Mucosa of rectum (tissue), 2 donors: ENCODE results near the gene NPEPPS.
"Not testable (repeated sequence)": the region's sequence is repeated elsewhere in the genome, so short reads cannot be mapped to it uniquely, and the experiment has no call there.

Experiments
- H3K27ac ChIP-seq, 2 donors: one replicate each; pipeline ENCODE4 v1.7.0; 2013; ENCODE audit warnings: inconsistent platforms in 2 of 2, low read depth in 2 of 2, low read length in 2 of 2
- H3K27me3 ChIP-seq, 2 donors: one replicate each; pipeline ENCODE4 v1.7.0; 2013; ENCODE audit warnings: low read length in 2 of 2; ENCODE audit not compliant: control insufficient read depth in 2 of 2, insufficient read depth in 2 of 2
- H3K36me3 ChIP-seq, 2 donors: one replicate each; pipeline ENCODE4 v1.7.0; 2013; ENCODE audit warnings: low read length in 2 of 2; ENCODE audit not compliant: control insufficient read depth in 2 of 2, insufficient read depth in 2 of 2
- H3K4me1 ChIP-seq, 2 donors: one replicate each; pipeline ENCODE4 v1.7.0; 2013; ENCODE audit warnings: low read length in 2 of 2, mild to moderate bottlenecking in 1 of 2; ENCODE audit not compliant: control insufficient read depth in 2 of 2, insufficient read depth in 2 of 2
- H3K4me3 ChIP-seq, 2 donors: one replicate each; pipeline ENCODE4 v1.7.0; 2013; ENCODE audit warnings: low read length in 2 of 2
- H3K9ac ChIP-seq, 2 donors: one replicate each; pipeline ENCODE4 v1.7.0; 2013; ENCODE audit warnings: low read length in 2 of 2, low read depth in 1 of 2, mild to moderate bottlenecking in 1 of 2
- H3K9me3 ChIP-seq, 2 donors: one replicate each; pipeline ENCODE4 v1.7.0; 2013; ENCODE audit warnings: low read length in 2 of 2; ENCODE audit not compliant: control insufficient read depth in 2 of 2
- donor health status: healthy.
- donor health status: Normal muscosa, but diverticular disease.

The NPEPPS gene

GRCh38 chr17:47560517-47561043 lies 29.7 kb downstream of the NPEPPS start:
- not testable (repeated sequence) for H3K27me3 ChIP-seq, H3K36me3 ChIP-seq, H3K9me3 ChIP-seq, H3K4me3 ChIP-seq, H3K27ac ChIP-seq, H3K9ac ChIP-seq, H3K4me1 ChIP-seq

GRCh38 chr17:47561698-47562405 lies 30.9 kb downstream of the NPEPPS start:
- H3K4me3 ChIP-seq, H3K9me3 ChIP-seq, H3K27ac ChIP-seq, H3K36me3 ChIP-seq, H3K27me3 ChIP-seq, H3K4me1 ChIP-seq, H3K9ac ChIP-seq: not testable (repeated sequence)

DNA sequence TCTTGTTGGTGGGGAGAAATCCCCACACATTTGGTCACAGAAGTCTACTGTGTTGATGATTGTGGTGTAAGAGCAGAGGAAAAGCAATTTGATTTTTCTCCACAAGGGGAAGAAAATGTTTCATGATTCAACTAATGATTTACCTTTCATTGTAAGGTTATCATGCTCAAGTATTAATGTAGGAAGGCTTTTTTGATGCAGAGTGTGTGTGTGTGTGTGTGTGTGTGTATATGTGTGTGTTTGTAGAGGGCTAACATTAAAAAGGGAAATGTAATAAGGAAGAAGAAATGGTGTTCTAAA lies 31.4 kb downstream of the NPEPPS start:
- H3K4me3 ChIP-seq, H3K27me3 ChIP-seq, H3K27ac ChIP-seq, H3K9ac ChIP-seq, H3K4me1 ChIP-seq, H3K36me3 ChIP-seq, H3K9me3 ChIP-seq: not testable (repeated sequence)

DNA sequence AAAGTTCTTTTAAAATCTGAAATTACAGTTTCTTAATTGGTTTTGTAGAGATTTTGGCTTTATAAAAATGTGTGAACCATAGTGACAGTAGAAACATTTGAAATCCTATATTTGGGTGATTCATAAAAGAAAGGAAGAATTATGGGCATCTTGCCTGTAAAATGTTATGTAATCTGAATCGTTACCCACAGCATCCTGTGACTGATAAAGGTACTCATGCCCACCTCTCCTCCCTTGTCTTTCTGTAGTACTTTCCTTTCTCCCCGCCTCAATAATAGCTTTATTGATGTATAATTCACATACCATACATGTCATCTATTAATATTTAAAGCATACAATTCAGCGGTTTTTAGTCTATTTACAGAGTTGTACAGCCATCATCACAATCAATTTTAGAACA lies 36.4 kb downstream of the NPEPPS start:
- H3K36me3 ChIP-seq, H3K4me1 ChIP-seq, H3K4me3 ChIP-seq, H3K27me3 ChIP-seq, H3K9ac ChIP-seq, H3K27ac ChIP-seq, H3K9me3 ChIP-seq: not testable (repeated sequence)

DNA sequence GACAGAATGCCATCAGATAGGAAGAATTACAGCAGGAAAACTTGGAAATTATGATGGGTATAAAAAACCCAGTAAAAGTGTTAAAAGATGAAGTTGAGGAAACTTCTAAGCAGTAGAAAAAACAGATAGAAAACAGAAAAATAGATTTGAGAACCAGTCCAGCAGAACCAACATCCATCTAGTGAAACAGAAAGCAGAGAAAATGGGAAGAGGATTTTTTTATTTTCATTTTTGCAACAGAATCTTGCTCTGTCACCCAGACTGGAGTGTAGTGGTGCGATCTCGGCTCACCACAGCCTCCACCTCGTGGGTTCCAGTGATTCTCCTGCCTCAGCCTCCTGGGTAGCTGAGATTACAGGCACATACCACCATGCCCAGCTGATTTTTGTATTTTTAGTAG lies 41.7 kb downstream of the NPEPPS start:
- H3K4me3 ChIP-seq, H3K36me3 ChIP-seq, H3K27me3 ChIP-seq, H3K9ac ChIP-seq, H3K27ac ChIP-seq, H3K4me1 ChIP-seq, H3K9me3 ChIP-seq: not testable (repeated sequence)

DNA sequence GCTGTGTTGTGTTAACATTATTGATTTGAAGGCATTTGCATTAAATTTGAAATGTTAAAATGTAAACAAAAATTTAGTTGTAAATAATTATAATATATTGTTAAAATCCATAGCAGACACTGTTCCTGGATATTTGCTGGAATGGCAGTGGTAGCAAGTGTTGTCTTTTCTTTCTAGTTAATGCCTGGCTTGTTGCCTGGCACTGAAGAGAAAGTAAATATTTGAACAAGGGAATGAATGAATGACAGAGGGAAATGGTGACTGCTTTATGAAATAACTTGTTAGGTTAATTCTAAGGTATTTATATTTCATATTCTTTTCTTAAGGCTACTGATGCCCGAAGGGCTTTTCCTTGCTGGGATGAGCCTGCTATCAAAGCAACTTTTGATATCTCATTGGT lies 51.5 kb downstream of the NPEPPS start:
- H3K9me3 ChIP-seq, H3K36me3 ChIP-seq, H3K4me3 ChIP-seq, H3K27ac ChIP-seq, H3K9ac ChIP-seq, H3K27me3 ChIP-seq, H3K4me1 ChIP-seq: not testable (repeated sequence)

DNA sequence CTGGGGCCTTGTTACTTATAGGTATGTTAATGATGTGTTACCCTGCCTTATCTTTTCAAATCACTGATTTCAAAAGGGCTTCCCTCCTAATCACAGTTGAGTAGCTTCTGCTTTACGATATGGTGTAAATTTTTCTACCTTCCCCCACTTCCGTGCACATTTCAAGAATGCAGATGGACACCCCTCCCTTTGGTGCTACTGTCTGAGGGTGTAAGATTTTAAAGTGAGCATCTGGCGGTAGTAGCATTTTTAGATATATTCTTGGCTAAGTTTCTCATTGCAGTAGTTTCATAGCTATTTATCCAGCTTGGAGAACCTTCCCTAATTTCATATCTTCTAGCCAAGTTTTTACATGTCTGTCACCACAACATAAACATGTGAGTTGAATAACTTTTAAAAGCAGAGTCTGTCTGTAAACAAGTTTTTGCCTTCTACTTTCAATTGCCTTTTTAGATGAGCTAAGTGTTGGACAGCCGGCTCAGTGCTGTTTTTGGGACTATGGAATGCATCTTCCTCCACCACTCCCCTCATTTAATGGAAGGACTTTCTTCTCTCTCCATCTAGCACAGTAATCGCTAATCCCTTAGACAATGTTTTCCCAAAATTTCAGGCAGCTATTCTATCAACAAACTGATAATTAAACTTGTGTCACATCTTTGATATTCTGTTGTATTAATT lies 55.6 kb downstream of the NPEPPS start:
- H3K27ac ChIP-seq, H3K9me3 ChIP-seq: not testable (repeated sequence)

DNA sequence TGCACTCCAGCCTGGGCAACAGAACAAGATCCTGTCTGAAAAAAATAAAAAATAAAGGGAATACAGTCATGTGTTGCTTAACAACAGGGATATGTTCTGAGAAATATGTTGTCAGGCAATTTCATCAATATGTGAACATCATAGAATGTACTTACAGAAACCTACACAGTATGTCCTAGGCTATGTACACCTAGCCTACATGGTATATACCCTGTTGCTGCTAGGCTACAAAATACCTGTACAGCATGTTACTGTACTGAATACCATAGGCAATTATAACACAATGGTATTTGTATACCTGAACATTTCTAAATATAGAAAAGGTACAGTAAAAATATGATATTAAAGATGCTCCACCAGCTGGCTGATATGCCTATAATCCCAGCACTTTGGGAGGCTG lies 62.6 kb downstream of the NPEPPS start:
- H3K36me3 ChIP-seq, result peaks cover 9 to 17% of the 10 kb centered on the region in 2 donors
- H3K27ac ChIP-seq, H3K9ac ChIP-seq, H3K4me1 ChIP-seq, H3K9me3 ChIP-seq, H3K27me3 ChIP-seq, H3K4me3 ChIP-seq: not testable (repeated sequence)

More for the DNA sequence above, 55.6 kb downstream of the NPEPPS start:
- not testable (repeated sequence) for H3K9ac ChIP-seq, H3K4me1 ChIP-seq, H3K4me3 ChIP-seq, H3K36me3 ChIP-seq, H3K27me3 ChIP-seq

- no peaks in the 10 kb centered on the region for H3K9me3 ChIP-seq
- H3K36me3 ChIP-seq, result peaks cover 44 to 68% of the 10 kb centered on the region in 2 donors
- H3K27me3 ChIP-seq, result no peaks in the 10 kb centered on the region
- no peak overlapping the region for H3K27ac ChIP-seq
- no peak overlapping the region for H3K4me3 ChIP-seq
- H3K4me1 ChIP-seq, result no peaks in the 10 kb centered on the region
- H3K9ac ChIP-seq, result no peak overlapping the region
Measured at GRCh38 chr17:47603830-47604597, 73.1 kb downstream of the NPEPPS start.

DNA sequence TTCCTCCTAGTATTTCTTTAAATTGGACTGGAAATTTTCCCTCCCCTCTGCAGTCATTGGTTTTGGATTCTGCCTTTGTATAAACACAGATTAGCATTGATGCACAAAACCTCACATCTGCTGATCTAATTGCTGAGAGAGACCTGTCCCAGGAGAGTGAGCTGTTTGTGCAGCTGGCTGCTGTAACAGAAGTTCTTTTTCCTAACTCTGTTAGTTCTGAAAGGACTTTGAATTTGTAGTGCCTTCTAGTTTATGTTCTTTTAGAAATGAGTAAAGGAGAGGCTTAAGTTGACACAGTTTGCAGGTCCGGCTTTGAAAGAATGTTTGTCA lies 73.7 kb downstream of the NPEPPS start:
- H3K9me3 ChIP-seq, result no peaks in the 10 kb centered on the region
- no peaks in the 10 kb centered on the region for H3K27me3 ChIP-seq
- H3K9ac ChIP-seq, result no peak overlapping the region
- no peak overlapping the region for H3K4me3 ChIP-seq
- no peak overlapping the region for H3K27ac ChIP-seq
- H3K4me1 ChIP-seq, result no peaks in the 10 kb centered on the region
- H3K36me3 ChIP-seq, result peaks cover 48 to 66% of the 10 kb centered on the region in 2 donors
